ENCODE results near the gene FGF22. TPM values are rescaled to one million over a fixed set of nuclear protein-coding genes. Genes with fewer than 3 reads are reported as not detected.

Gene FGF22
- total and polyA plus RNA-seq, 2 of the 13 experiments (the other 11 are each of a cell fraction or from before 2014, with no cell fraction given), result 0.24 TPM; not detected in 1

DNA sequence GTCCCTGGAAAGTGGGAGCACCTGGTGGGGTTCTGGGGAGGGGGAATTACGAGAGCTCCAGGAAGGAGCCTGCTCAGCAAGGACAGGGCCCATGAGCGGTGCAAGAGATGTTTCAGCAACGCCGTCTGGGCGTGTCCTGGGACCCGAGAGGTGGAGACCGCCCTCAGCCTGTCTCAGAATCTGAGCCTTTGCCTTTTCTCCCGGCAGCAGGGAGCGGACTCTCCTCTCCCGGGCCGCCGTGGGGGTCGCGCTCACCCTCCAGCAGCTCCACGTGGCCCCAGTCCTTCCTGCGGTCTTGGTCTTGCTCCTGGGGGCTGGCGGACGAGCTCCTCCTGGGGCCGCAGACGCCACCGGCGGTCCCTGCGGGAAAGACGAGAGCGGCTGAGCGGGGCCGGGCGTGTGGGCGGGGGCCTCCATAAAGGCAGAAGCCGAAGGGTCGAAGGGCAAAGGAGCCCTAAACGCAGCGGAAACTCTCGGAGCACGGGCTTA is 7.1 kb upstream of the FGF22 start (continued):
- TF ChIP-seq ZEB1 (IDR thresholded peaks at IDR 0.05; ENCODE audit: insufficient replicate concordance, low read depth), result no peak
- TF ChIP-seq ZNF292 (CRISPR knock-in tag; IDR thresholded peaks at IDR 0.05; ENCODE audit: borderline replicate concordance, low read depth), result 0 out of 2 replicates have a peak, but pooled peaks have one; percentile 16
- no peak for TF ChIP-seq YY1 (IDR thresholded peaks at IDR 0.05; ENCODE audit: insufficient read depth, insufficient replicate concordance, low read depth, low read length)
- no peak for TF ChIP-seq PRMT3 (CRISPR knock-in tag; IDR thresholded peaks at IDR 0.05; ENCODE audit: borderline replicate concordance, low read depth)
- peak; percentile 37; the same call in 1 of the 2 replicates for TF ChIP-seq ZBTB38 (CRISPR knock-in tag; IDR thresholded peaks at IDR 0.05)
- peak; percentile 93 for TF ChIP-seq ZNF781 (CRISPR knock-in tag; IDR thresholded peaks at IDR 0.05; ENCODE audit: borderline replicate concordance, not compliant biosample characterization)
- no peak for TF ChIP-seq ZFP36L2 (CRISPR knock-in tag; IDR thresholded peaks at IDR 0.05)
- no peak for TF ChIP-seq ZNF589 (CRISPR knock-in tag; conservative IDR thresholded peaks at IDR 0.05)
- TF ChIP-seq HNRNPUL1 (IDR thresholded peaks at IDR 0.05; ENCODE audit: low read depth, low read length), result no peak
- peak; percentile 65 to 68; a peak in 3 of 4 replicates for TF ChIP-seq POLR2A (IDR thresholded peaks at IDR 0.05; ENCODE audit: insufficient read depth in 1 of 2, low read depth in 2 of 2, low read length in 2 of 2)
- TF ChIP-seq ZSCAN29 (CRISPR knock-in tag; conservative IDR thresholded peaks at IDR 0.05), result no peak
- TF ChIP-seq ZBTB26 (CRISPR knock-in tag; IDR thresholded peaks at IDR 0.05; ENCODE audit: borderline replicate concordance), result no peak; the same call in 1 of the 2 replicates
- no peak for TF ChIP-seq RCOR2 (CRISPR knock-in tag; IDR thresholded peaks at IDR 0.05)
- TF ChIP-seq ZFP37 (CRISPR knock-in tag; IDR thresholded peaks at IDR 0.05; ENCODE audit: borderline replicate concordance), result no peak
- 0 out of 2 replicates have a peak, but pooled peaks have one; percentile 14 for TF ChIP-seq ZNF766 (CRISPR knock-in tag; IDR thresholded peaks at IDR 0.05; ENCODE audit: borderline replicate concordance)
- TF ChIP-seq ZNF224 (CRISPR knock-in tag; IDR thresholded peaks at IDR 0.05), result 0 out of 2 replicates have a peak, but pooled peaks have one; percentile 16
- TF ChIP-seq MAX (IDR thresholded peaks at IDR 0.05), result peak; percentile 30; the same call in 1 of the 2 replicates
- peak; percentile 26; the same call in 1 of the 2 replicates for TF ChIP-seq ZSCAN25 (CRISPR knock-in tag; IDR thresholded peaks at IDR 0.05)
- 0 out of 2 replicates have a peak, but pooled peaks have one; percentile 32 for TF ChIP-seq KAT7 (CRISPR knock-in tag; IDR thresholded peaks at IDR 0.05; ENCODE audit: borderline replicate concordance)
- TF ChIP-seq KLF12 (CRISPR knock-in tag; IDR thresholded peaks at IDR 0.05; ENCODE audit: borderline replicate concordance), result no peak
- TF ChIP-seq ZFP41 (CRISPR knock-in tag; IDR thresholded peaks at IDR 0.05; ENCODE audit: borderline replicate concordance), result peak; percentile 26; the same call in 1 of the 2 replicates
- no peak for TF ChIP-seq THYN1 (CRISPR knock-in tag; IDR thresholded peaks at IDR 0.05; ENCODE audit: borderline replicate concordance, low read depth)
- 0 out of 2 replicates have a peak, but pooled peaks have one; percentile 20 for TF ChIP-seq MED1 (CRISPR knock-in tag; IDR thresholded peaks at IDR 0.05)
- TF ChIP-seq ZNF263 (CRISPR knock-in tag; IDR thresholded peaks at IDR 0.05), result peak; percentile 13; the same call in 1 of the 2 replicates
- TF ChIP-seq ZNF788 (CRISPR knock-in tag; IDR thresholded peaks at IDR 0.05; ENCODE audit: borderline replicate concordance), result no peak
- peak; percentile 74 for TF ChIP-seq BRD4 (CRISPR knock-in tag; IDR thresholded peaks at IDR 0.05)
- peak; percentile 53 for TF ChIP-seq SALL1 (CRISPR knock-in tag; IDR thresholded peaks at IDR 0.05)
- peak; percentile 81 for TF ChIP-seq SAP130 (CRISPR knock-in tag; IDR thresholded peaks at IDR 0.05; ENCODE audit: low read depth)
- TF ChIP-seq HIVEP1 (CRISPR knock-in tag; IDR thresholded peaks at IDR 0.05), result peak; percentile 39; the same call in 1 of the 2 replicates
